ENCODE data around the gene NOL12. TPM values are rescaled to one million over a fixed set of nuclear protein-coding genes. Genes with fewer than 3 reads are reported as not detected.

NOL12 gene
- total and polyA plus RNA-seq, 2 donors, result 26.6 to 32.6 TPM

DNA sequence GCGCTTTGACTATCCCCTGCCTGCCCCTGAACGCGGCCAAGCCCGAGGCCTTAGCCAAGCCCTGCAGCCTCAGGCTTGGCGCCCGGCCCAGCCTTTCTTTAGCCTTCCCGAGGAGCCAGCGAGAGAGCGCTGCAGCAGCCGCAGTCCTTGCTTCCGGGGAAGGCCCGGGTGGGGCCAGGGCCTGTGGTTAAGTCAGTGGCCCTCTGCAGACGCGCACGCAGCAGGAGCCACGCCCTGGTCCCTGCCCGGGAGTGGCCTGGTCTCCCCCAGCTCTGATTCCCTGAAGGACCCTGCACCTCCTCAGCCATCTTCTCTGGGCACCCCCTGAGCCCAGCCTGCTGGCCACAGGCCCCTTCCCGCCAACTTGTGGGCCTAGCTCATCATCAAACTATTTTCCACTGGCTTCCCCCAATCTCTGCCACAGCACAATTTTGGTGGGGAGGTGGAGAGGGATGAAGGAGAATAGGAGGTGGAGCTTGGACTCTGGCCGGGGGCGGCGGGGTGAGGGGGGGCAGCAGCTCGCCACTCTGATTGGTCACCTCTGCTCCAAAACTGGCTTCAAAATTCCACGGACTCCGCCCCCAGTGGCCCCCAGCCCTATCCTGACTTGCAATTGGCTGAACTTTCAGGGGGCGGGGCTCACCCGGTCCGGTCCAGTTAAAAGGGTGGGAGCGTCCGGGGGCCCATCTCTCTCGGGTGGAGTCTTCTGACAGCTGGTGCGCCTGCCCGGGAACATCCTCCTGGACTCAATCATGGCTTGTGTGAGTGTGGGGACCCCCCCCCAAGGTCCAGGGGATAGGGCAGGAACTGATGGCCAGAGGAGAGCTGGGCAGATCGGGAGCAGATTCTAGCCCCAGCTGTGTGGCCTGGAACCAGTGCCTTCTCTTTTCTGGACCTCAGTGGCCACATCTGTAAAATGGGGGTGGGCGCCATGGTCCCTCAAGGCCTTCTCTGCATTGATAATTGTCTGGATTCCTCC is 10.9 kb upstream of the NOL12 start, which contains the start of gene LGALS1:
TSS of gene LGALS1 (plus strand) at position 686 of the 979 bp plus-strand sequence. CDS start at position 753, 67 bp downstream.
- Histone ChIP-seq H3K9me3 (ENCODE audit: control insufficient read depth in 2 of 2, insufficient read depth in 1 of 2, low read length in 1 of 2) (no peaks in the 10 kb centered on the region), H3K36me3 (ENCODE audit: control insufficient read depth in 2 of 2, insufficient read depth in 2 of 2, low read length in 1 of 2) (peaks cover 0 to 3% of the 10 kb centered on the region in 2 donors), H3K4me1 (ENCODE audit: control insufficient read depth in 2 of 2, insufficient read depth in 2 of 2, low read length in 2 of 2) (peaks cover 34 to 74% of the 10 kb centered on the region in 2 donors), H3K27me3 (ENCODE audit: control insufficient read depth in 2 of 2, insufficient read depth in 1 of 2, low read length in 1 of 2) (peaks cover 0 to 2% of the 10 kb centered on the region in 2 donors), H3K4me3 (ENCODE audit: low read length in 2 of 2) (peak within 1 kb of the TSS; percentile 72), H3K27ac (ENCODE audit: low read depth in 1 of 2, low read length in 1 of 2) (peak within 1 kb of the TSS; percentile 99)
- WGBS, result 29% methylated on average over 34 of the region's 34 CpGs
- peak in 4 of 9 donors; percentile 46 to 74 (median 58) for DNase-seq (ENCODE audit: low read depth in 6 of 9, low spot score in 9 of 9)

DNA sequence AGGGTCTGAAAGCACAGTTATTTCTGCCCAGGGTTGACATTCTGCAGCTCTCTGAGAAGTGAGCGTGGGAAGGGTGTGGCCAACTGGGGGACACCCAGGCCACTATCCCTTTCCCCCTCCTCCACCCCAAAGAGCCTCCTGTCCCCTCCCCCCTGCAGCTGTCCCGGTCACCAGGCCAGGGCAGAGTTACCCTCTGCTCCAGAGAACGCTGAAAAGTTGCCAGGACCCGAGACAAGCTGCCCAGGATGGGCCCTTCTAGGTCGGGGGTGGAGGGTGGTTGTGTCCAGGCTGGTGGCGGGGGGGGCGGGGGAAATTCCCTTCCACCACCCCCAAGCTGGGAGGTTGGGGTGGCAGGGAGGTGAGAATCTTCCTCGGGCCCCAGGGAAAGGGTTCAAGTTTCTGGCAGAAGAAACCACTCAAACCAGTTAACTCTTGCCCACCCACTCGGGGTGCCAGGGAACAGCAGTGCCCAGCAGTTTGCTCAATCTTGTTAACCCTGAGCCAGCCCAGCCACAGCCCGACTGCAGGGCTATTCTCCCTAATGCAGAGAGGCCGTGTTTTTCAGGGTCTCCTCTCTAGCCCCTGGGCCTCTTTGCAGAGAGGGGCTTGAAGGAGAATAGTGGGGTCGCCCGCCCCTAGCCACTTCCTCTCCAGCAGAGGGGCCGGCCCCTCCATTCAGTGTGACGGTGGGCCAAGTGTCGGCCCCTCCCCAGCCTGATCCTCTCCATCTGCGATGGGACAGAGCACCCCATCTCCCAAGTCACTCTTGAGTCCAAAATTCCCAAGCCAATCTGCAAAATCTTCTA is 10.0 kb upstream of the NOL12 start:
- peak in 2 of 9 donors; percentile 32 to 67 for DNase-seq (ENCODE audit: low read depth in 6 of 9, low spot score in 9 of 9)
- peaks cover 35 to 74% of the 10 kb centered on the region in 2 donors for H3K4me1 ChIP-seq (ENCODE audit: control insufficient read depth in 2 of 2, insufficient read depth in 2 of 2, low read length in 2 of 2)
- WGBS, result 25% methylated on average over 17 of the region's 17 CpGs

DNA sequence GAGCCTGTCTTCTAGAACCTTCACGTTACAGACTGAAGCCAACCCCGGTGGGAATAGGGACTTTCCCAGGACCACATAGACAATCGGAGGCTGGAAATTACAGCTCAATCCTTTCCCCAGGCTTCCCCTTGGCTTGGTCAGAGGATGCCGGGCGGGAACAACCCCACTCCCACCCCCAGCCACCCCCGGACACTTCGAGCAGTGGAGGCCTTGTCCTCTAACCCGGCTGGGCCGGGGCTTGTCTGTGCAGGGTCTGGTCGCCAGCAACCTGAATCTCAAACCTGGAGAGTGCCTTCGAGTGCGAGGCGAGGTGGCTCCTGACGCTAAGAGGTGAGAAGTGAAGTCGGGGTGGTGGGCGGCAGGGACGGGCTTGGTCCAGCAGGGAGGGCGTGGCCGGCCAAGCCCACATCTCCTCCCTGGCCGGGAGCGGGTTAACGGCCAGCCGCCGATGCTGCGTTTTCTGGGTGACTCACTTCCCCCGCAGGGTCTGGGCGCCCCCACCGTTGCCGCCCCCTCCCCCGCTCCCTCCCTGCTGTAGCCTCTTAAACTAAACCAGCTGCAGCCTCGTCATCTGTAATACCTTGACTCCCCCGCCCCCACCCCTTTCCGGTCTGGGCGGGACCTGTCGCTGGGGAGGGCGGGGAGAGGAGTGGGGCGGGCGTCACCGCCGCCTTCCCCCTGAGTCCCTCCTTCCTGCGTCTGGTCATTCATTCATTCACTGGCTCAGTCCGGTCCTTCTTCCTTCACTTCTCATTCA is 9.2 kb upstream of the NOL12 start:
- Histone ChIP-seq H3K27ac (ENCODE audit: low read depth in 1 of 2, low read length in 1 of 2) (peak overlapping the region; percentile 99), H3K27me3 (ENCODE audit: control insufficient read depth in 2 of 2, insufficient read depth in 1 of 2, low read length in 1 of 2) (peaks cover 0 to 2% of the 10 kb centered on the region in 2 donors), H3K4me3 (ENCODE audit: low read length in 2 of 2) (peak overlapping the region; percentile 72), H3K9me3 (ENCODE audit: control insufficient read depth in 2 of 2, insufficient read depth in 1 of 2, low read length in 1 of 2) (peaks cover 0 to 4% of the 10 kb centered on the region in 2 donors), H3K4me1 (ENCODE audit: control insufficient read depth in 2 of 2, insufficient read depth in 2 of 2, low read length in 2 of 2) (peaks cover 37 to 74% of the 10 kb centered on the region in 2 donors), H3K36me3 (ENCODE audit: control insufficient read depth in 2 of 2, insufficient read depth in 2 of 2, low read length in 1 of 2) (peaks cover 0 to 3% of the 10 kb centered on the region in 2 donors)
- WGBS, result 1% methylated on average over 42 of the region's 42 CpGs
- peak; percentile 80 to 98 (median 93) for DNase-seq (ENCODE audit: low read depth in 6 of 9, low spot score in 9 of 9)

More for the DNA sequence above, 10.0 kb upstream of the NOL12 start:
- Histone ChIP-seq H3K27me3 (ENCODE audit: control insufficient read depth in 2 of 2, insufficient read depth in 1 of 2, low read length in 1 of 2) (peaks cover 0 to 2% of the 10 kb centered on the region in 2 donors), H3K9me3 (ENCODE audit: control insufficient read depth in 2 of 2, insufficient read depth in 1 of 2, low read length in 1 of 2) (no peaks in the 10 kb centered on the region), H3K27ac (ENCODE audit: low read depth in 1 of 2, low read length in 1 of 2) (peak overlapping the region; percentile 99), H3K36me3 (ENCODE audit: control insufficient read depth in 2 of 2, insufficient read depth in 2 of 2, low read length in 1 of 2) (peaks cover 0 to 3% of the 10 kb centered on the region in 2 donors), H3K4me3 (ENCODE audit: low read length in 2 of 2) (peak overlapping the region; percentile 72)

DNA sequence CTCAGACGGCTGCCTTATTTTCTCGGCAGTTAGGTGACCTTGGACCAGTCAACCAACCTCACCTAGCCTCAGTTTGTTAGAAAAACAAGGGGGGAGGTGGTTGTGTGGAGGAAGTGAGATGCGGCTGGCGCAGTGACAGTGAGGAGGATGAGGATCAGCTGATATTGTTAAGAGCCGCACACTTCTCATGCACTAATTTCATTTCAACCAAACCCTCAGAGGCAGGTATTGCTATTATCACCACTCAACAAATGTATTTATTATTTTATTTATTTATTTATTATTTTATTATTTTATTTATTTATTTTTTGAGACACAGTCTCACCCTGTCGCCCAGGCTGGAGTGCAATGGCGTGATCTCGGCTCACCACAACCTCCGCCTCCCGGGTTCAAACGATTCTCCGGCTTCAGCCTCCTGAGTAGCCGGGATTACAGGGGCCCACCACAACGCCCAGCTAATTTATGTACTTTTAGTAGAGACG is 8.6 kb upstream of the NOL12 start:
- Histone ChIP-seq H3K4me3 (ENCODE audit: low read length in 2 of 2) (peak overlapping the region; percentile 72), H3K36me3 (ENCODE audit: control insufficient read depth in 2 of 2, insufficient read depth in 2 of 2, low read length in 1 of 2) (peaks cover 0 to 3% of the 10 kb centered on the region in 2 donors), H3K4me1 (ENCODE audit: control insufficient read depth in 2 of 2, insufficient read depth in 2 of 2, low read length in 2 of 2) (peaks cover 31 to 68% of the 10 kb centered on the region in 2 donors), H3K27me3 (ENCODE audit: control insufficient read depth in 2 of 2, insufficient read depth in 1 of 2, low read length in 1 of 2) (peaks cover 0 to 2% of the 10 kb centered on the region in 2 donors), H3K9me3 (ENCODE audit: control insufficient read depth in 2 of 2, insufficient read depth in 1 of 2, low read length in 1 of 2) (peaks cover 0 to 4% of the 10 kb centered on the region in 2 donors), H3K27ac (ENCODE audit: low read depth in 1 of 2, low read length in 1 of 2) (peak overlapping the region; percentile 99)
- 58% methylated on average over 15 of the region's 15 CpGs for whole genome bisulfite sequencing
- DNase-seq (ENCODE audit: low read depth in 6 of 9, low spot score in 9 of 9), result no peak

DNA sequence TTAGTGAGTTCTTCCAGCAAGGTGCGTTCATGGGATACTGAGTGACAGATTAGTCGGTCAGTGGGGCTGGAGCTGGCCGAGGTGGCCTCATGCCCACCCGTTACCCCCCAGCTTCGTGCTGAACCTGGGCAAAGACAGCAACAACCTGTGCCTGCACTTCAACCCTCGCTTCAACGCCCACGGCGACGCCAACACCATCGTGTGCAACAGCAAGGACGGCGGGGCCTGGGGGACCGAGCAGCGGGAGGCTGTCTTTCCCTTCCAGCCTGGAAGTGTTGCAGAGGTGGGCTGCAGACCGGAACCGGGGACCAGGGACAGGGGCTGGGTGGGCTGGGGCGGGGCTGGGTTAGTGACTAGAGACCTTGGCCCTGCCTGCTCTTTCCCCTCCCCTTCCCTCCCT is 7.8 kb upstream of the NOL12 start:
- DNase-seq (ENCODE audit: low read depth in 6 of 9, low spot score in 9 of 9), result no peak
- Histone ChIP-seq H3K27me3 (ENCODE audit: control insufficient read depth in 2 of 2, insufficient read depth in 1 of 2, low read length in 1 of 2) (peaks cover 0 to 2% of the 10 kb centered on the region in 2 donors), H3K27ac (ENCODE audit: low read depth in 1 of 2, low read length in 1 of 2) (peak overlapping the region in 1 of 2 donors; percentile 99), H3K4me1 (ENCODE audit: control insufficient read depth in 2 of 2, insufficient read depth in 2 of 2, low read length in 2 of 2) (peaks cover 23 to 59% of the 10 kb centered on the region in 2 donors), H3K4me3 (ENCODE audit: low read length in 2 of 2) (no peak overlapping the region), H3K9me3 (ENCODE audit: control insufficient read depth in 2 of 2, insufficient read depth in 1 of 2, low read length in 1 of 2) (peaks cover 0 to 4% of the 10 kb centered on the region in 2 donors), H3K36me3 (ENCODE audit: control insufficient read depth in 2 of 2, insufficient read depth in 2 of 2, low read length in 1 of 2) (peaks cover 0 to 3% of the 10 kb centered on the region in 2 donors)
- 90% methylated on average over 18 of the region's 18 CpGs for WGBS

DNA sequence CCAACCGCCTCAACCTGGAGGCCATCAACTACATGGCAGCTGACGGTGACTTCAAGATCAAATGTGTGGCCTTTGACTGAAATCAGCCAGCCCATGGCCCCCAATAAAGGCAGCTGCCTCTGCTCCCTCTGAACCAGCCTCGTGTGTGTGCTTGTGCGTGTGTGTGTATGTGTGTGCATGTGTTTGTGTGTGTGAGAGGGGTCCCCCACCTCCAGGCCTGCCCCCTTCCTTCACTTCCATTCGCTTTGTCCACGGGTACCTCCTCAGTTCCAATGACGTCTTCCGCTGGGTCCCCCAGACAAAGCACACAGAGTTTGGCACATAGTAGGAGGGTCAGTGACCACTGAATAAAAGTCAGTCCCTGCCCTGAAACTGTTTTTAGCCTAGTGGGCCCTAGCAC is 6.5 kb upstream of the NOL12 start:
- peaks cover 0 to 3% of the 10 kb centered on the region in 2 donors for H3K36me3 ChIP-seq (ENCODE audit: control insufficient read depth in 2 of 2, insufficient read depth in 2 of 2, low read length in 1 of 2)
- no peak for DNase-seq (ENCODE audit: low read depth in 6 of 9, low spot score in 9 of 9)
- peaks cover 0 to 2% of the 10 kb centered on the region in 2 donors for H3K27me3 ChIP-seq (ENCODE audit: control insufficient read depth in 2 of 2, insufficient read depth in 1 of 2, low read length in 1 of 2)
- WGBS, result 92% methylated on average over 8 of the region's 8 CpGs
- H3K4me1 ChIP-seq (ENCODE audit: control insufficient read depth in 2 of 2, insufficient read depth in 2 of 2, low read length in 2 of 2), result peaks cover 23 to 46% of the 10 kb centered on the region in 2 donors
- H3K4me3 ChIP-seq (ENCODE audit: low read length in 2 of 2), result no peak overlapping the region
- peaks cover 0 to 4% of the 10 kb centered on the region in 2 donors for H3K9me3 ChIP-seq (ENCODE audit: control insufficient read depth in 2 of 2, insufficient read depth in 1 of 2, low read length in 1 of 2)
- H3K27ac ChIP-seq (ENCODE audit: low read depth in 1 of 2, low read length in 1 of 2), result no peak overlapping the region

DNA sequence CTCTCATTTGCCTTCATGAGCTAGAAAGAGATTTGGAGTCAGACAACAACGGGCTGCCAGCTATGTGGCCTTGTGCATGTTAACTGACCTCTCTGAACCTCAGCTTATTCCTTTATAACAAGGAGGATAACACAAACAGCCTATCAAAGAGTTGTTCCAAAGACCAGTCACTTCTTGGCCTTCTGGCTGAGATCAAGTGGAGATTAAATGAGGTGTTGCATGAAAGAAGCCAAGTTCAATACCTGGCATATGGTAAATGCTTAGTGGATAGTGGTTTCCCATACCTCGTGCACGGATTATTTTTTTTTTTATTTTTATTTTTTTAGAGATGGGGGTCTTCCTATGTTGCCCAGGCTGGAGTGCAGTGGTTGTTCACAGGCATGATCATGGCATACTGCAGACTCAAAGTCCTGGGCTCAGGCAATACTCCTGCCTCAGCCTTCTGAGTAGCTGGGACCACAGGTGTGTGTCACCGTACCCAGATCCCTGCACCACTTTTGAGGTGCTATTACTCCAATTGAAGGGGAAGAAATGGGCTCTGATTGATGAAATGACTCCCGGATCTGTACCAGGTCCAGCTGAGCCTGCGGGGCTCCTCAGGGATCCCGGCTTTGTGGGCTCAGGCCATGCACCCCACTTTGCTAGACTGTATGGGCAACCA is 5.8 kb upstream of the NOL12 start:
- H3K4me3 ChIP-seq (ENCODE audit: low read length in 2 of 2), result no peak overlapping the region
- no peak overlapping the region for H3K27ac ChIP-seq (ENCODE audit: low read depth in 1 of 2, low read length in 1 of 2)
- H3K4me1 ChIP-seq (ENCODE audit: control insufficient read depth in 2 of 2, insufficient read depth in 2 of 2, low read length in 2 of 2), result peaks cover 16 to 40% of the 10 kb centered on the region in 2 donors
- peaks cover 0 to 2% of the 10 kb centered on the region in 2 donors for H3K27me3 ChIP-seq (ENCODE audit: control insufficient read depth in 2 of 2, insufficient read depth in 1 of 2, low read length in 1 of 2)
- peaks cover 0 to 3% of the 10 kb centered on the region in 2 donors for H3K36me3 ChIP-seq (ENCODE audit: control insufficient read depth in 2 of 2, insufficient read depth in 2 of 2, low read length in 1 of 2)
- DNase-seq (ENCODE audit: low read depth in 6 of 9, low spot score in 9 of 9), result no peak
- 97% methylated on average over 7 of the region's 7 CpGs for WGBS
- peaks cover 0 to 4% of the 10 kb centered on the region in 2 donors for H3K9me3 ChIP-seq (ENCODE audit: control insufficient read depth in 2 of 2, insufficient read depth in 1 of 2, low read length in 1 of 2)

DNA sequence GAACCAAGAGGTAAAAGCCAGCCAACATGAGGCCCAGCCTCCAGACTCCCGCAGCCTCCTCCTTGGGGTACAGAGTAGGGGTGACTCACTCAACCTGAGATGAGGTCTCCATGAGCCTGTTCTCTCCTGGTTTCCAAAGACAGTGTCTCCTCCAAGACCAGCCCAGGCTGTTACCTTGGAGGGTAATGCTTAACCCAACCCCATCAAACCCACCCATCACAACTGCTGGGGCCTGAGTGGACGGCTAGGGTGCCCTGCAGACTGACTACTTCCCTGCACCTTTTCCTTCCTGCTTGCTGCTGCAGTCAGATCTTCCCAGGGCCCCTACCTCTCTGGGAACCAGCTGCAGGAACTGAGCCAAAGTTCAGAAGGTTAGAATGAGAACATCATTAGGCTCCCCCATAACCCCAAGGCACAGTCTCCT is 5.1 kb upstream of the NOL12 start:
- Histone ChIP-seq H3K36me3 (ENCODE audit: control insufficient read depth in 2 of 2, insufficient read depth in 2 of 2, low read length in 1 of 2) (peaks cover 0 to 3% of the 10 kb centered on the region in 2 donors), H3K4me3 (ENCODE audit: low read length in 2 of 2) (no peak overlapping the region), H3K27ac (ENCODE audit: low read depth in 1 of 2, low read length in 1 of 2) (peak overlapping the region in 1 of 2 donors; percentile 41), H3K9me3 (ENCODE audit: control insufficient read depth in 2 of 2, insufficient read depth in 1 of 2, low read length in 1 of 2) (peaks cover 0 to 4% of the 10 kb centered on the region in 2 donors), H3K4me1 (ENCODE audit: control insufficient read depth in 2 of 2, insufficient read depth in 2 of 2, low read length in 2 of 2) (peaks cover 11 to 39% of the 10 kb centered on the region in 2 donors), H3K27me3 (ENCODE audit: control insufficient read depth in 2 of 2, insufficient read depth in 1 of 2, low read length in 1 of 2) (peaks cover 0 to 2% of the 10 kb centered on the region in 2 donors)
- 92% methylated on average over 2 of the region's 2 CpGs for WGBS
- DNase-seq (ENCODE audit: low read depth in 6 of 9, low spot score in 9 of 9), result no peak
